ENCODE data around the gene RNF115.
"Not testable (repeated sequence)": the region's sequence is repeated elsewhere in the genome, so short reads cannot be mapped to it uniquely, and the experiment has no call there.

- not testable (repeated sequence) for TF ChIP-seq CTCF (IDR thresholded peaks at IDR 0.05; ENCODE audit: low read depth, low read length, missing input control); RXRA (IDR thresholded peaks at IDR 0.05); HNF4A (conservative IDR thresholded peaks at IDR 0.05); MAX (IDR thresholded peaks at IDR 0.05); TAF1 (conservative IDR thresholded peaks at IDR 0.05); GABPA (IDR thresholded peaks at IDR 0.05 in 1 of 2, conservative IDR thresholded peaks at IDR 0.05 in 1 of 2); YY1 (IDR thresholded peaks at IDR 0.05); ZBTB33 (IDR thresholded peaks at IDR 0.05); FOXA1 (IDR thresholded peaks at IDR 0.05); SP1 (IDR thresholded peaks at IDR 0.05); RAD21 (IDR thresholded peaks at IDR 0.05)
- TF ChIP-seq, protein P1, sequence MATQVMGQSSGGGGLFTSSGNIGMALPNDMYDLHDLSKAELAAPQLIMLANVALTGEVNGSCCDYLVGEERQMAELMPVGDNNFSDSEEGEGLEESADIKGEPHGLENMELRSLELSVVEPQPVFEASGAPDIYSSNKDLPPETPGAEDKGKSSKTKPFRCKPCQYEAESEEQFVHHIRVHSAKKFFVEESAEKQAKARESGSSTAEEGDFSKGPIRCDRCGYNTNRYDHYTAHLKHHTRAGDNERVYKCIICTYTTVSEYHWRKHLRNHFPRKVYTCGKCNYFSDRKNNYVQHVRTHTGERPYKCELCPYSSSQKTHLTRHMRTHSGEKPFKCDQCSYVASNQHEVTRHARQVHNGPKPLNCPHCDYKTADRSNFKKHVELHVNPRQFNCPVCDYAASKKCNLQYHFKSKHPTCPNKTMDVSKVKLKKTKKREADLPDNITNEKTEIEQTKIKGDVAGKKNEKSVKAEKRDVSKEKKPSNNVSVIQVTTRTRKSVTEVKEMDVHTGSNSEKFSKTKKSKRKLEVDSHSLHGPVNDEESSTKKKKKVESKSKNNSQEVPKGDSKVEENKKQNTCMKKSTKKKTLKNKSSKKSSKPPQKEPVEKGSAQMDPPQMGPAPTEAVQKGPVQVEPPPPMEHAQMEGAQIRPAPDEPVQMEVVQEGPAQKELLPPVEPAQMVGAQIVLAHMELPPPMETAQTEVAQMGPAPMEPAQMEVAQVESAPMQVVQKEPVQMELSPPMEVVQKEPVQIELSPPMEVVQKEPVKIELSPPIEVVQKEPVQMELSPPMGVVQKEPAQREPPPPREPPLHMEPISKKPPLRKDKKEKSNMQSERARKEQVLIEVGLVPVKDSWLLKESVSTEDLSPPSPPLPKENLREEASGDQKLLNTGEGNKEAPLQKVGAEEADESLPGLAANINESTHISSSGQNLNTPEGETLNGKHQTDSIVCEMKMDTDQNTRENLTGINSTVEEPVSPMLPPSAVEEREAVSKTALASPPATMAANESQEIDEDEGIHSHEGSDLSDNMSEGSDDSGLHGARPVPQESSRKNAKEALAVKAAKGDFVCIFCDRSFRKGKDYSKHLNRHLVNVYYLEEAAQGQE (IDR thresholded peaks at IDR 0.05): not testable (repeated sequence)
- TF ChIP-seq, protein P2, sequence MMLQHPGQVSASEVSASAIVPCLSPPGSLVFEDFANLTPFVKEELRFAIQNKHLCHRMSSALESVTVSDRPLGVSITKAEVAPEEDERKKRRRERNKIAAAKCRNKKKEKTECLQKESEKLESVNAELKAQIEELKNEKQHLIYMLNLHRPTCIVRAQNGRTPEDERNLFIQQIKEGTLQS (IDR thresholded peaks at IDR 0.05): not testable (repeated sequence)
Observed at GRCh38 chr1:145766926-145767325, 57.0 kb downstream of the RNF115 start.
